ENCODE results near the gene LRRFIP1.

LRRFIP1 gene

GRCh38 chr2:237706257-237706656, 78.9 kb downstream of the LRRFIP1 start:
- H3K4me3 ChIP-seq (replicated peaks in 1 of 2; ENCODE audit: low read depth in 2 of 2, low read length in 2 of 2) = no peak overlapping the region
- no peak for DNase-seq (ENCODE audit: low read depth in 2 of 2)
- TF ChIP-seq CTCF (IDR thresholded peaks at IDR 0.05; ENCODE audit: low read depth, low read length) = no peak

DNA sequence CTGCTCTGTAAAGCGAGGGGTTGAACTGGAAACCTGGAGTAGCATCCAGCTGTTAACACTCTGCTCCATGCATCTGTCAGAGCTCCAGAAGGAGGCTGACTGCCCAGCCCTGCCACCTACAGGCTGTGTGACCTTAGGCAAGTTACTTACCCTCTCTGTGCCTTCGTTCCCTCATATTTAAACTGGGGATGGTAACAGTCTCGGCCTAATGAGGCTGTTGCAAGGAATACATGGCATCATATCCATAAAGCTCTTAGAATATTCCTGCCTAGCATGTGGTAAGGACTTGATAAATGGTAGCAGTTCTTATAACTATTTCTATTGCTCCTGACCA, 80.6 kb downstream of the LRRFIP1 start:
- no peak for DNase-seq (ENCODE audit: low read depth in 2 of 2)
- no peak overlapping the region for H3K4me3 ChIP-seq (replicated peaks in 1 of 2; ENCODE audit: low read depth in 2 of 2, low read length in 2 of 2)
- no peak for TF ChIP-seq CTCF (IDR thresholded peaks at IDR 0.05; ENCODE audit: low read depth, low read length)

GRCh38 chr2:237708491-237708890, 81.1 kb downstream of the LRRFIP1 start:
- TF ChIP-seq CTCF (IDR thresholded peaks at IDR 0.05; ENCODE audit: low read depth, low read length) = no peak
- H3K4me3 ChIP-seq (replicated peaks in 1 of 2; ENCODE audit: low read depth in 2 of 2, low read length in 2 of 2) = no peak overlapping the region
- DNase-seq (ENCODE audit: low read depth in 2 of 2) = no peak

- TF ChIP-seq CTCF (IDR thresholded peaks at IDR 0.05; ENCODE audit: low read depth, low read length) = no peak
- no peak for DNase-seq (ENCODE audit: low read depth in 2 of 2)
- no peak overlapping the region for H3K4me3 ChIP-seq (replicated peaks in 1 of 2; ENCODE audit: low read depth in 2 of 2, low read length in 2 of 2)
Observed at GRCh38 chr2:237708961-237709360, 81.6 kb downstream of the LRRFIP1 start.

- H3K4me3 ChIP-seq (replicated peaks in 1 of 2; ENCODE audit: low read depth in 2 of 2, low read length in 2 of 2) = no peak overlapping the region
- DNase-seq (ENCODE audit: low read depth in 2 of 2) = no peak
- TF ChIP-seq CTCF (IDR thresholded peaks at IDR 0.05; ENCODE audit: low read depth, low read length) = no peak
Observed at GRCh38 chr2:237711458-237712150, 84.2 kb downstream of the LRRFIP1 start.

- DNase-seq (ENCODE audit: low read depth in 2 of 2) = no peak
- no peak for TF ChIP-seq CTCF (IDR thresholded peaks at IDR 0.05; ENCODE audit: low read depth, low read length)
- no peak overlapping the region for H3K4me3 ChIP-seq (replicated peaks in 1 of 2; ENCODE audit: low read depth in 2 of 2, low read length in 2 of 2)
Observed at GRCh38 chr2:237712477-237713377, 85.3 kb downstream of the LRRFIP1 start.

Data from cardiac fibroblast (primary cell).